ENCODE measurements around the gene SUCLG2.

SUCLG2 gene

GRCh38 chr3:67654099-67654843 lies at the start of gene SUCLG2:
Gene SUCLG2 (minus strand): TSS chr3:67654612. CDS start chr3:67654586, 26 bp downstream.
- FAIRE-seq, result peak; percentile 46

GRCh38 chr3:67700596-67700995 lies 46.2 kb upstream of the SUCLG2 start:
- FAIRE-seq, result no peak

GRCh38 chr3:67699882-67700281 lies 45.5 kb upstream of the SUCLG2 start:
- no peak for FAIRE-seq

GRCh38 chr3:67692621-67693020 lies 38.2 kb upstream of the SUCLG2 start:
- no peak for FAIRE-seq

- no peak for FAIRE-seq
Observed at GRCh38 chr3:67691926-67692325, 37.5 kb upstream of the SUCLG2 start.

GRCh38 chr3:67691207-67691606 lies 36.8 kb upstream of the SUCLG2 start:
- FAIRE-seq, result no peak

GRCh38 chr3:67689806-67690205 lies 35.4 kb upstream of the SUCLG2 start:
- no peak for FAIRE-seq

GRCh38 chr3:67688231-67688630 lies 33.8 kb upstream of the SUCLG2 start:
- no peak for FAIRE-seq

GRCh38 chr3:67686069-67686468 lies 31.7 kb upstream of the SUCLG2 start:
- no peak for FAIRE-seq

- FAIRE-seq, result no peak
Observed at GRCh38 chr3:67685499-67685898, 31.1 kb upstream of the SUCLG2 start.

- FAIRE-seq, result no peak
Observed at GRCh38 chr3:67684211-67684610, 29.8 kb upstream of the SUCLG2 start.

GRCh38 chr3:67683522-67683921 lies 29.1 kb upstream of the SUCLG2 start:
- FAIRE-seq, result no peak

GRCh38 chr3:67678665-67679064 lies 24.3 kb upstream of the SUCLG2 start:
- FAIRE-seq, result no peak

- FAIRE-seq, result no peak
Observed at GRCh38 chr3:67674055-67674454, 19.6 kb upstream of the SUCLG2 start.

GRCh38 chr3:67662733-67663132 lies 8.3 kb upstream of the SUCLG2 start:
- FAIRE-seq, result no peak

GRCh38 chr3:67661089-67661488 lies 6.7 kb upstream of the SUCLG2 start:
- no peak for FAIRE-seq

- FAIRE-seq, result no peak
Observed at GRCh38 chr3:67657192-67657591, 2.8 kb upstream of the SUCLG2 start.

- no peak for FAIRE-seq
Observed at GRCh38 chr3:67656614-67657013, 2.2 kb upstream of the SUCLG2 start.

- FAIRE-seq, result no peak
Observed at GRCh38 chr3:67655364-67656121, 1.1 kb upstream of the SUCLG2 start.

GRCh38 chr3:67654844-67655177 lies 399 bp upstream of the SUCLG2 start:
- no peak for FAIRE-seq

GRCh38 chr3:67653425-67654098 lies 850 bp downstream of the SUCLG2 start:
- no peak for FAIRE-seq

- FAIRE-seq, result no peak
Observed at GRCh38 chr3:67650084-67650483, 4.3 kb downstream of the SUCLG2 start.

GRCh38 chr3:67649681-67650080 lies 4.7 kb downstream of the SUCLG2 start:
- FAIRE-seq, result no peak

- FAIRE-seq, result no peak
Observed at GRCh38 chr3:67648701-67649100, 5.7 kb downstream of the SUCLG2 start.

Data from G401.6 (cell line).